DMS153 treated with DMSO at 0.1 percent for 48 hours (cell line): ENCODE results near the gene MYBBP1A.
"Not testable (repeated sequence)": the region's sequence is repeated elsewhere in the genome, so short reads cannot be mapped to it uniquely, and the experiment has no call there.

ENCODE experiments used
- DNase-seq: peaks from one replicate; lab custom pipeline; 2025; ENCODE audit not compliant: unreplicated experiment; lab: John Stamatoyannopoulos, UW

The MYBBP1A gene

GRCh38 chr17:4590981-4591453 is 35.8 kb upstream of the MYBBP1A start:
- DNase-seq: no peak

- DNase-seq: not testable (repeated sequence)
Measured at GRCh38 chr17:4590042-4590441, 34.9 kb upstream of the MYBBP1A start.

GRCh38 chr17:4588898-4589625 is 33.9 kb upstream of the MYBBP1A start:
- no peak for DNase-seq

GRCh38 chr17:4588391-4588790 is 33.2 kb upstream of the MYBBP1A start:
- DNase-seq: no peak

- DNase-seq: no peak
Measured at GRCh38 chr17:4587803-4588202, 32.6 kb upstream of the MYBBP1A start.

GRCh38 chr17:4587195-4587594 is 32.0 kb upstream of the MYBBP1A start:
- DNase-seq: no peak

- no peak for DNase-seq
Measured at GRCh38 chr17:4586043-4586442, 30.9 kb upstream of the MYBBP1A start.

- DNase-seq: no peak
Measured at GRCh38 chr17:4585638-4585994, 30.4 kb upstream of the MYBBP1A start.

- no peak for DNase-seq
Measured at GRCh38 chr17:4584917-4585637, 29.9 kb upstream of the MYBBP1A start.

- DNase-seq: no peak
Measured at GRCh38 chr17:4584101-4584916, 29.1 kb upstream of the MYBBP1A start, which contains the start of gene SMTNL2. Gene SMTNL2 (plus strand): TSS chr17:4584529. CDS start chr17:4584606, 77 bp downstream.

GRCh38 chr17:4583782-4584100 is 28.6 kb upstream of the MYBBP1A start:
- no peak for DNase-seq

- DNase-seq: no peak
Measured at GRCh38 chr17:4583206-4583605, 28.0 kb upstream of the MYBBP1A start.

- DNase-seq: no peak
Measured at GRCh38 chr17:4582691-4583090, 27.5 kb upstream of the MYBBP1A start.

GRCh38 chr17:4582101-4582501 is 26.9 kb upstream of the MYBBP1A start:
- DNase-seq: no peak

GRCh38 chr17:4580291-4580690 is 25.1 kb upstream of the MYBBP1A start:
- DNase-seq: no peak

GRCh38 chr17:4579678-4580077 is 24.5 kb upstream of the MYBBP1A start:
- no peak for DNase-seq

- not testable (repeated sequence) for DNase-seq
Measured at GRCh38 chr17:4578349-4578748, 23.2 kb upstream of the MYBBP1A start.

- no peak for DNase-seq
Measured at GRCh38 chr17:4577386-4577993, 22.3 kb upstream of the MYBBP1A start.

GRCh38 chr17:4576729-4577322 is 21.6 kb upstream of the MYBBP1A start:
- DNase-seq: no peak

GRCh38 chr17:4576161-4576558 is 21.0 kb upstream of the MYBBP1A start:
- no peak for DNase-seq
